ENCODE results near the gene KCTD17. TPM values are rescaled to one million over a fixed set of nuclear protein-coding genes. Genes with fewer than 3 reads are reported as not detected.

The KCTD17 gene
- total and polyA plus RNA-seq, 2 of the 4 experiments (the other 2 are of a cell fraction) = 28.3 to 37.3 TPM

GRCh38 chr22:37088750-37089408, 37.3 kb downstream of the KCTD17 start:
- no peak overlapping the region for H4K91ac ChIP-seq (ENCODE audit: insufficient read depth, low read depth, low read length)
- no peak for TF ChIP-seq BHLHE40 (IDR thresholded peaks at IDR 0.05; ENCODE audit: low read depth, low read length)
- no peak for TF ChIP-seq CEBPB (IDR thresholded peaks at IDR 0.05; ENCODE audit: low read depth, low read length)
- TF ChIP-seq RCOR1 (IDR thresholded peaks at IDR 0.05; ENCODE audit: insufficient replicate concordance, low read length) = no peak
- TF ChIP-seq, protein P1, sequence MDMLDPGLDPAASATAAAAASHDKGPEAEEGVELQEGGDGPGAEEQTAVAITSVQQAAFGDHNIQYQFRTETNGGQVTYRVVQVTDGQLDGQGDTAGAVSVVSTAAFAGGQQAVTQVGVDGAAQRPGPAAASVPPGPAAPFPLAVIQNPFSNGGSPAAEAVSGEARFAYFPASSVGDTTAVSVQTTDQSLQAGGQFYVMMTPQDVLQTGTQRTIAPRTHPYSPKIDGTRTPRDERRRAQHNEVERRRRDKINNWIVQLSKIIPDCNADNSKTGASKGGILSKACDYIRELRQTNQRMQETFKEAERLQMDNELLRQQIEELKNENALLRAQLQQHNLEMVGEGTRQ (IDR thresholded peaks at IDR 0.05; ENCODE audit: low read depth, low read length) = no peak
- no peak for TF ChIP-seq FOS (IDR thresholded peaks at IDR 0.05; ENCODE audit: low read depth, low read length)
- TF ChIP-seq MAZ (IDR thresholded peaks at IDR 0.05; ENCODE audit: borderline replicate concordance, low read depth, low read length) = no peak
- no peak for TF ChIP-seq MXI1 (IDR thresholded peaks at IDR 0.05; ENCODE audit: borderline replicate concordance, low read depth, low read length)
- no peak for TF ChIP-seq RAD21 (IDR thresholded peaks at IDR 0.05; ENCODE audit: low read length)
- dilution Hi-C loops (cut with HindIII; ENCODE audit: low sequenced_read_pairs, unreplicated experiment) (no loop called here), in situ Hi-C loops (cut with MboI; ENCODE audit: low sequenced_read_pairs) (no loop called here), intact Hi-C loops (cut with micrococcal nuclease) (no loop called here)
- BruUV-seq (replicated peaks) = no TSS peak
- no peak overlapping the region for H4K8ac ChIP-seq (ENCODE audit: low read depth in 2 of 2, low read length in 2 of 2)
- no peak overlapping the region for H2BK120ac ChIP-seq (ENCODE audit: low read depth, low read length)
- H3K79me1 ChIP-seq (ENCODE audit: low read depth in 1 of 2, low read length in 2 of 2) = no peaks in the 10 kb centered on the region
- ChIA-PET POLR2A (ENCODE audit: unreplicated experiment) (no interaction called here), CTCF (no interaction called here)
- H3K36me3 ChIP-seq (ENCODE audit: control insufficient read depth, insufficient read depth, low read length) = no peaks in the 10 kb centered on the region
- H3K23ac ChIP-seq (ENCODE audit: low read depth, low read length) = no peak overlapping the region
- no peak overlapping the region for H2AK5ac ChIP-seq (ENCODE audit: low read depth, low read length)
- H3K27ac ChIP-seq (ENCODE audit: insufficient read depth, low read length) = no peak overlapping the region
- H3K14ac ChIP-seq (replicated peaks; ENCODE audit: low read depth, low read length) = no peak overlapping the region
- H3K27me3 ChIP-seq (ENCODE audit: control insufficient read depth, insufficient read depth, low read length) = peaks cover 44% of the 10 kb centered on the region
- H3K56ac ChIP-seq (ENCODE audit: extremely low read depth, insufficient read depth, low read length) = no peak overlapping the region
- no peak overlapping the region for H4K5ac ChIP-seq (ENCODE audit: low read depth, low read length)
- WGBS, 2 experiments (ENCODE audit: extremely low coverage in 2 of 2, insufficient read length in 1 of 2) = 80% methylated on average over 5 of the region's 17 CpGs; no CpG with 5 or more reads in 1 of the 2 experiments
- no peak overlapping the region for H3K4me2 ChIP-seq (ENCODE audit: low read depth, low read length)
- H3K9me1 ChIP-seq (ENCODE audit: insufficient read depth, low read length) = no peaks in the 10 kb centered on the region
- no peak overlapping the region for H2AFZ ChIP-seq (replicated peaks; ENCODE audit: low read length, poor library complexity)
- no peak overlapping the region for H3K9ac ChIP-seq (ENCODE audit: low read depth, low read length)
- no peak overlapping the region for H2AK9ac ChIP-seq (replicated peaks; ENCODE audit: low read depth, low read length, poor library complexity)
- H3K4me1 ChIP-seq (ENCODE audit: control insufficient read depth, insufficient read depth, low read length) = no peaks in the 10 kb centered on the region
- H2BK5ac ChIP-seq (ENCODE audit: low read depth, low read length, poor library complexity, severe bottlenecking) = no peak overlapping the region
- H3K4ac ChIP-seq (ENCODE audit: low read depth, low read length) = no peak overlapping the region
- H4K20me1 ChIP-seq (ENCODE audit: insufficient read depth, low read length) = no peaks in the 10 kb centered on the region
- no peak for ATAC-seq (ENCODE audit: low read depth)
- no peak for DNase-seq
- H3K9me3 ChIP-seq (ENCODE audit: control insufficient read depth, insufficient read depth, low read length) = no peaks in the 10 kb centered on the region
- no peak overlapping the region for H2BK15ac ChIP-seq (ENCODE audit: low read depth, low read length)
- H2BK20ac ChIP-seq (ENCODE audit: low read depth, low read length) = no peak overlapping the region
- H3K18ac ChIP-seq (ENCODE audit: low read depth, low read length) = no peak overlapping the region
- no peak overlapping the region for H3K4me3 ChIP-seq (ENCODE audit: insufficient read depth, low read depth, low read length)

Measured in IMR-90 (cell line).